GM21390 (cell line): ENCODE data around the gene DOCK10.

Experiments used
- ATAC-seq: cut with Tn5 transposase; IDR thresholded peaks from one replicate; pipeline ENCODE4 v1.9.1; 2021; ENCODE audit not compliant: unreplicated experiment

DOCK10 gene

GRCh38 chr2:225013425-225014365 lies 28.6 kb downstream of the DOCK10 start:
- no peak for ATAC-seq

DNA sequence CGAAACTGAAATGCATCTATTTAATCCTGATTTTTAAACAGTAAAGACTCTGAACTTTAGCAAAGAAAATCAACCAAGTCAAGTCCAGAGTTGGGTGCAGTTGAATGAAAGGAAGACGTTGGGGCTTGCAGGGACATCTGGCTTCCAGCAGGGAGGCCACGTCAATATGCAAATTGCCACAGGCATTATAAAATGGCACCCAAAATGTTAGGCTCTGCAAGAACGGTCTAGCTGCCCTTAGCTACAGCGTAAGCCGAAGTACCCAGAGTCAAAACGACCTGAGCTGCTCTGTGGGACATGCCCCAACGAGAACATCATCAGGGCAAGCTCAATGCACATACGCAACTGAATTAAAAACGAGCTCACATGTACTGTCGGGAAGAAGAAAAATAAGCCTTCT lies 30.7 kb downstream of the DOCK10 start:
- ATAC-seq, result no peak

DNA sequence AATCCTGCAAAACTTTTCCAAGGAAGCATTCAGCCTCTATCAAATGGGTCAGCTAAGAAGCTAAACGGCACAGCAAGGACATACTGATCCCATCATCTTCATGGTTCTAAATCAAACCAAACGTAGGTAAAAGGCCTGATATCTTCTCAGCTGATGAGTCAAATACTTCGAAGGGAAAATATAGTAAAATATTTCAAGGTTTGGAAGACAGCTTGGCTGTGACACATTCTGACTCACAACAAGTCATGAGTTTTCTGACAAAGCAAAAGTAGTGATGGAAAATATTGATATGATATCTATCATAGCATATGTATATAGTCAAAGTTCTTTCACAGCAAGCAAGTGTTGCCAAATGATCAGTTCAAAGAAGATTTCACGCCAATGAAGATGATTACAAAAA lies 31.5 kb downstream of the DOCK10 start:
- no peak for ATAC-seq

- ATAC-seq, result no peak
These were observed 32.5 kb downstream of the DOCK10 start for GRCh38 chr2:225009768-225010167.

DNA sequence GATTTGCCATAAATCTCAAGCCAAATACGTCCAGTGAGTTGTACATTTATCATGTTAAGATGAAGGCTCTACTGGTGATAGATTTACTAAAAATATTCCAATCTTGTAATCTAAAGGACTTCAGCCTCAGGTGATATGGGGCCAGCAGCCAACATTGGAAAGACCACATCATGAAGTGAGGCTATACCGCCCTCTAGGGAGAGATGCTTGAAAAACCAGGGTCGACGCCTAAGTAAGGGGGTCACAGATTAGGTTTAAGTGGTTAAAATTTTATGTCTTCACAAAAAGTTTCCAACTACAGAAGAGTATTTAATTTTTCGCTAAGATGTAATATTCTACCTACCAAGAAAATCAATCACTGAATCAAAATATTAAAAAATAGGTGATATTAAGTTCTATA lies 33.3 kb downstream of the DOCK10 start:
- peak; percentile 23 for ATAC-seq

DNA sequence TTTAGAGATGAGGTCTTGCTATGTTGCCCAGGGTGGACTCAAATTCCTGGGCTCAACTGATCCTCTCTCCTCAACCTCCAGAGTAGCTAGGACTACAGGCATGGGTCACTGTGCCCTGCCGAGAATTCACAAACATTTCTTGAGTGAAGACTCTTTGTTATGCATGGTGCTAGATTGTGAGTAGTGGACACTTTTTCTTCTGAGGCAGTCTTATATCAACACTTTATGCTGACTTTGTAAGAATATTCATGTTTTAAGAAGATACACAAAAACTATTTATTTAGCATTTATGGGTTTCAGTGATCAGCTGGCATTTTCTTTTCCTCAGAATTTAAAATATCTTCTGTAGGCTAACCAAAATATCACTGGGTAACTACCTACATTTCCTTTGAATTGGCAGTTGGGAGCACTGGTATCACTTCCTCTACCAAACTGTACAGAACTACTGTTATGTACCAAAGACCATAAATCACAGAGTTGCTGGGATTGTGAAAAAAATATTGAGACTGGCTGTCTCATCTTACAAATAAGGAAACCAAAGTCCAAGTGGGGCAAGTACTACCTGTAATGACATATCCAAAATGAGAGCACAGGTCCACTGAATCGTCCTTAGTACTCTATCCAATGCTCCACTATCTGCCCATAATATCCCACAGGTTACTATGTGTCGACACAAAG lies 34.0 kb downstream of the DOCK10 start:
- ATAC-seq, result peak; percentile 71

DNA sequence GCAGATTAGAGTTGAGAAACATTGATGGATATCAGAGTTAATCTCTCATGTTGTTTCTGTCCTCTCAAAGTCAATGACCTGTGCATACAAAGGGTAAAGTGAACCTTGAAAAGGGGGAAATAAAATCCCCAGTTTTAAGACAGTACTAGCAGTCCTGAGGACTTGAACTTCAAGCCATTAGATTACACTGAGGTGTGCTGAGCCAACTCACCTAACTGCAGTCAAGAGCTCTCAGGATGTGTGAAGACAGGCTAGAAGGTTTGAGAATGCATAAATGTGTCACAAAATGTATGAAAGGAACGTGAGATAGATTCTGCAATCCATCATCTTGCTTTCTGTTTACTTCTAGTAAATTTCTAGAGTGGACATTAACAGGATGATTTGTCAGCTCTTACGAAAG lies 35.5 kb downstream of the DOCK10 start:
- ATAC-seq, result no peak

DNA sequence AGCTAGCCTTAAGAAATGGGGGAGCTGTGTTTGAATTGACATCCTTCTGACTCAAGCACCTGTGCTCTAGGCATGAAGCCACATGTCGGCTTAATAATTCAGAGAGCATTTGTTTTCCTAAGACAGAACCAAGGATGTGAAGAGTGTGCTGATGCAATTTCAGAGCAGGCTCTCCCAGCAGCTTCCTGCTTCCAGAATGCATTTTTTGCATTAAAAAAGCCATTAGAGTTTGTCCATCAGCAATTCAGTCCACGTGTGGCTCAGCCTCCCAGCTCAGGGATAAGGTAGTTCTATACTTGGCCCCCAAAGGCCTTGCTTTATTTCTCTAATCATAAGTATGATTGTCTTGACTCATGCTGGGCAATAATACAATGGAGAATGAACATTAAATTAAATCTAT lies 37.7 kb downstream of the DOCK10 start:
- no peak for ATAC-seq

- ATAC-seq, result peak; percentile 88
These were observed 39.6 kb downstream of the DOCK10 start for GRCh38 chr2:225002656-225003045.

GRCh38 chr2:225002039-225002655 lies 40.1 kb downstream of the DOCK10 start:
- peak; percentile 49 for ATAC-seq

- no peak for ATAC-seq
These were observed 42.5 kb downstream of the DOCK10 start for GRCh38 chr2:224999754-225000153.

DNA sequence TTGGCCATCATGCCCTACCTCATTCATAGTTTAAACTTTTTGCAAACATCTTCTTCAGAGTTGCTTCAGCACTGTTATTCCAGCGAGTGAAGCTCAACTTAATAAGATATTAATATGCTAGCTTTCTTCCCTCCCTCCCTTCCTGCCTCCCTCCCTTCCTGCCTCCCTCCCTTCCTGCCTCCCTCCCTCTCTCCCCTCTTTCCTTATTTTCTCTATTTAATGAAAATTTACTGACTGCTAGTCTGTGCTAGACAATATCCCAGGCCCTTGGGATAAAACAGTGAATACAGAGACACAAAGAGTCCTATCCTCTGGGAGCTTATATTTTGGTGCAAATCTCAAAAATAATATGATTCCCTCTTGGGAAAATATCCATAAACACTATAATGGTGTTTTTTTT lies 42.9 kb downstream of the DOCK10 start:
- no peak for ATAC-seq

- no peak for ATAC-seq
These were observed 44.5 kb downstream of the DOCK10 start for GRCh38 chr2:224997802-224998201.

DNA sequence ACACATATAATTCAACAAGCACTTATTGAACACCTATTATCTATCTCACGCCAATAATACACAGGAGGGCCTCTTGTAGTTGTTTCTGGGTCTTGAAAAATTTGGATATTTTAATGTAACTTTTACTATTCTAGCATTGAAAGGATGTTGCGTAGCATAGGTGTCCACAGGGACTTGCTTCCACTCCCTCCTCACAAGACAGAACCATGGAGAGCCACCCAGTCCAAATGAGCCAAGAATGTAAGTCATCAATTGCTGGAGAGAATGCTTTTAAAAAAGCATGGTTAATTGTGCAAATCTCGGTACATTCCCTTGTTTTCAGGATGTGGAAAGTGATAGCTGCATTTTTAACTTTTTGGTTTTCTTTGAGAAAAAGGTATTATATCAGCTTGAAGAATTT lies 46.8 kb downstream of the DOCK10 start:
- ATAC-seq, result no peak

DNA sequence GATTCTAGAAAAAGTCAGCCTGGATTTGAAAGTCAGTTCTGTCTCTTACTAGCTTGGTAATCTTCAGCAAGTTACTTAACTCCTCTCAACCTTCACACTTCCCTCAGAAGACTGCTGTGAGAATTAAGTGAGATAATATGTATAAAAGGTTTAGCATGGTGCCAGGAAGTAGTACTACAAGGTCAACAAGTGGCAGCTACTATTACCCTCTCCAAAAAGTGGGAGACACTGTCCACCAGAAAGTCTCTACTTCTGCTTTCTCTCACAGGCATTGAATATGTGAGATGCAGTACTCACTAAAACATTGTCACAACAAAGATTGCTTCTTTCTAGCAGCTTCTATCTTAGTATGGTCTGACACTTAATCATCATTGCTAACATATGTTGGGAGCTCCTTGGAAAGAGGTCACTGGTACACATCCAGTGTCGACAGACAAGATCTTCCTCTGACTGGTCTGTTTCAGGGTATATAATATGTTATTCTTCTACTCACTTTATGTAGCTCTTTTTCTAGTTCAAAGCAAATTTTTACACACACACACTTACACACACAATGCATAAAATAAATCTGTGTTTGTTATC lies 47.9 kb downstream of the DOCK10 start:
- peak; percentile 59 for ATAC-seq

DNA sequence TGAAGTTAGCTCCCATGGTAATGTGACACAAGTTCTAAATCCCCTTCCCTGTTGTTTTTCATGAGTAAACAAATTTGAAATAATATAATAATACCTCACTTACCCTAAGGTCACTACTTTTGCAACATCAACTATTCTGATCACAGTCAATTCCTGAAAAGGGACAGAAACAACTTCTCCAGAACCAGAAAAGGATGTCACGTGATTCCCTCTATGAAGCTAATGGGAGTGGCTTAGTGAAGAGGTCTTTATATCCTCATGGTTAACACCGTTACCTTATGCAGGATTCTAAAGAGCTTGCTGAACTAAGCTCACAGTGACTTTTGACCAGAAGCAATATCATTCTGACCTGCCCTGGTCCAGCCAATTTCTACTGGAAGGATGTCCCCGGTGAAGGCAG lies 51.6 kb downstream of the DOCK10 start:
- ATAC-seq, result no peak

DNA sequence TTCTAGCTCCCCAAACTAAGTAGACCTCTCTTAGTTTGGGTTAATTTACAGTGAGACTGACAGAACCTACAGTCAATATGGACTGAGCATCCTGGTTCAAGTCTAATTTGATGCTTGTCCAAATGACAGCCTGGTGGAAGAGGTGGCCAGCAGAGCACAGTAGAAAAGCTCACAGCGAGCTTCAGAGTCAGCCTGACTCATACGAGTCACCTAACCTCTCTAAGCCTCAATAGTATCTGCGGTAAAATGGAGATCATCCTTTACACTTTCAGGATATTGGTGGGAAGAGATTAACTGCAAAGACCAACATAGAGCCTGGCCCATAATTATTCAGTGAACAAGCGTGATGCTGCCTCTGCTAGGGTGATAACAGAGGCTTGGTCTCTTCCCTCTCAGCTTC lies 54.5 kb downstream of the DOCK10 start:
- ATAC-seq, result no peak

DNA sequence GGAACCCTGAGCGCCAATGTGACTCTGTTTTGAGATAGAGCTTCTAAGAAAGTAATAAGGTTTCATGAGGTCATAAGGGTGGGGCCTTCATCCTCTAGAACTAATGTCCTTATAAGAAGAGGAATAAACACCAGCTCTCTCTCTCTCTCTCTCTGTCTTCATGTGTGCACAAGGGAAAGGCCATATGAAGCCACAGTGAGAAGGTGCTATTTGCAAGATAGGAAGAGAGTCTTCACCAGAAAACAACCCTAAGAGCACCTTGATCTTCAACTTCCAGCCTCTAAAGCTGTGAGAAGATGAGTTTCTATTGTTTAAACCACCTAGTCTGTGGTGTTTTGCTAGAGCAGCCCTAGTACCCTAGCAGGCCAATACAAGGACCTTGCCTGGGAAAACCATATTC lies 55.8 kb downstream of the DOCK10 start:
- ATAC-seq, result no peak

DNA sequence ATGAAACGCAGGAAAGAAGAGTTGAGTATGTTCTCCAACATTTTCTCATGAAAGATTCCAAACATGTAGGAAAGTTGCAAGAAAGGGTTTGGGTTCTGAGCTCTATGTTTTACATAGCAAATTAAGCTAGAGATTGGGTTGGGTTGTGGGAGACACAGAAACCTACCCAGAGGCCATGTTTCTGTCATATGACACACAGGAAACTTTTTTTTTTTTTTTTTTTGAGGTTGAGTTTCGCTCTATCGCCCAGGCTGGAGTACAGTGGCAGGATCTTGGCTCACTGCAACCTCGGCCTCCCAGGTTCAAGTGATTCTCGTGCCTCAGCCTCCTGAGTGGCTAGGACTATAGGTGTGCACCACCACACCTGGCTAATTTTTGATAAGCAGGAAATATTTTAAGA lies 57.6 kb downstream of the DOCK10 start:
- no peak for ATAC-seq

DNA sequence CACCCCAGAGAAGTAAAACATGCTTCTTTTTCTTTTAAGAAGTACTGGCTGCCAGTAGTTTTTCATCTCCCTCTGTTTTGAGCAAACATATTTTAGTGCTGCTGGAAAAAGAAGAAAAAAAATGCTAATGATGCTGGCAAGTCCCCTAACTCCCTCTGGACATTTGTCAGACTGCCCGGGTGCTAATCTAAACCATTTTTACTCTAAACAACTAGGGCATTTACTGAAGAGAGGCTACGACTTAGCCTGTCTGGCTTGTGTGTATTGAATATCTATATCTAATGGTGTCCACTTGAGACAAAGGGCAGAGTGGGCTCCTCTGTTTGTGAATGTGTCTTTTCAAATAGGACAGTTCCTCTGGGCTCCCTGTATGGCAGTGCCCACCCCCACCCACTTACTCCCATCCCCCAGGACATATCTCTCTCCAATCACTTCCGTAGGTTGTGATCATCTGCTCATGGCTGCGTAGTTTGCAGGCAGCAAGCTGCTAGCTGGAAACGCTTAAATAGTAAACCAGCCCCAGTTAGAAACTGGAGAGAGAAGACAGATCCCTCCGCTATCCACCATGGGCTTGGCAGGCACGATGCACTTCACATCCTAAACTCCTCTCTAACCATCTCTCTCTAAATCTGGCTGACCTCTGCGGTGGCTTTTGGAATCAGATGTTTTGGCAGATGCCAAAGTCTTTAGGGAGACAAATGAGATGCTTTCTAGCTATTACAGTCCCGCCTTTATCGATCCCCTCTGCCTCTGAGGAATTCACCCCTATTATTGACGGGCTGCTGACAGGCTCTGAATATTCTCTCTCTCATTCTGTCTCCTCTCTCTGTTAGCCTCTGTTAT lies 58.3 kb downstream of the DOCK10 start:
- no peak for ATAC-seq
